GM12873 (cell line): Measurements from ENCODE around the gene UBE2G2.

ENCODE experiments used
- TF ChIP-seq, protein P1 (sequence below): IDR thresholded peaks from 2 replicates; pipeline ENCODE4 v1.5.1; 2012; ENCODE audit warnings: low read depth, mild to moderate bottlenecking, moderate library complexity, low read length, control low read depth; ENCODE audit not compliant: insufficient read depth; ENCODE audit errors: missing control alignments

Gene UBE2G2

GRCh38 chr21:44748621-44749020 is 53.0 kb downstream of the UBE2G2 start:
- TF ChIP-seq, protein P1, sequence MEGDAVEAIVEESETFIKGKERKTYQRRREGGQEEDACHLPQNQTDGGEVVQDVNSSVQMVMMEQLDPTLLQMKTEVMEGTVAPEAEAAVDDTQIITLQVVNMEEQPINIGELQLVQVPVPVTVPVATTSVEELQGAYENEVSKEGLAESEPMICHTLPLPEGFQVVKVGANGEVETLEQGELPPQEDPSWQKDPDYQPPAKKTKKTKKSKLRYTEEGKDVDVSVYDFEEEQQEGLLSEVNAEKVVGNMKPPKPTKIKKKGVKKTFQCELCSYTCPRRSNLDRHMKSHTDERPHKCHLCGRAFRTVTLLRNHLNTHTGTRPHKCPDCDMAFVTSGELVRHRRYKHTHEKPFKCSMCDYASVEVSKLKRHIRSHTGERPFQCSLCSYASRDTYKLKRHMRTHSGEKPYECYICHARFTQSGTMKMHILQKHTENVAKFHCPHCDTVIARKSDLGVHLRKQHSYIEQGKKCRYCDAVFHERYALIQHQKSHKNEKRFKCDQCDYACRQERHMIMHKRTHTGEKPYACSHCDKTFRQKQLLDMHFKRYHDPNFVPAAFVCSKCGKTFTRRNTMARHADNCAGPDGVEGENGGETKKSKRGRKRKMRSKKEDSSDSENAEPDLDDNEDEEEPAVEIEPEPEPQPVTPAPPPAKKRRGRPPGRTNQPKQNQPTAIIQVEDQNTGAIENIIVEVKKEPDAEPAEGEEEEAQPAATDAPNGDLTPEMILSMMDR = no peak

DNA sequence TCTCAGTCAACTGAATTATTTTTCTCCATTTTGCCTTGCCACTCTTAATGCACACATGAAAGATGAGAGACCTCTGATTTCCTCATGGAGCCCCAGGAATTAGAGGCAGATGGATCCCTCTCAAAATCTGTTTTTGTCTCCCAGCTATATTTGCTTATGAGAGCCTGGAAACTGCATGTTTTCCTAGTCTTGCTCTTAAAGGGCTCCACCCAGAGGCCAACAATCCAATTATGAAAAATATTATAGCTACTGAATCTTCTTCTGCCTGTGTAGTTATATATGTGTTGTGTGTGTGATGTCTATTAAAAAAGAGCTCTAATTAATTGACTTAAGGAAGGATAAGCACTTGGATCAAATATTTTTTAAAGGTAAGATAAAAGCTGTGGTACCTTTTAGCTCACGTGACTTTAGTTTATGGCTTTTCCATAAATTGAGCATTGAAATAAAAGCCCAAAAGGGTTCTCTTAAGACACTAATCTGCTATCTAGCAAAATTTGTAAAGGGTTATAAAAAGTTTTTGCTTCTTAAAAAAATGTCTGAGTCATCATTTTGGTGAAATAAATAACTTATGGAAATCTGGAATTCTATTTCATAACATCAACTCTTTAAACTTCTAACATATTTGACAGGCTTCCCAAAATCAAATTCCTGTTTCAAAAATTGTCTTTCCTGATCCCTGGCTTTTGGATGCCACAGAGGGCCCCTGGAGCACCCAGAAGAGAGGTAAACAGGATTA is 59.0 kb downstream of the UBE2G2 start:
- TF ChIP-seq, protein P1 = no peak

DNA sequence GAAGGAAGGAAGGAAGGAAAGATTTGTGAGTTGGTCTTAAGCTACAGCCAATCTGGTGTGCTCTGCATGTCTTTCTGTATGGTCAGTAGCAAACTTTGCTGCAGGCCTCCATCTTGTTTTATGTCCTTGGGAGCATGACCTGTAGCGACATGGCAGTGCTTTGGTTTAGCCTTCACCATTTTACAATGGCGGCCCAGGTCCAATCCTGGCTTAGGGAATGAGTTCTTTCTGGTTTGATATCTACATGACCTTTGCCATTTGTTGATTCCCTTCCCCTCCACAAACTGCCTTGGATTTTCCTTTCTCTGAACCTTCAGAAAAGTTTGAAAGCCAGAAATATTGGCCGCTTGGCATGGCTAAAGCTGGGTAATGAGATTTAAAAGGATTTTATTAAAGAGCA is 59.7 kb downstream of the UBE2G2 start:
- TF ChIP-seq, protein P1 = no peak

GRCh38 chr21:44740742-44741141 is 60.9 kb downstream of the UBE2G2 start:
- TF ChIP-seq, protein P1 = no peak

DNA sequence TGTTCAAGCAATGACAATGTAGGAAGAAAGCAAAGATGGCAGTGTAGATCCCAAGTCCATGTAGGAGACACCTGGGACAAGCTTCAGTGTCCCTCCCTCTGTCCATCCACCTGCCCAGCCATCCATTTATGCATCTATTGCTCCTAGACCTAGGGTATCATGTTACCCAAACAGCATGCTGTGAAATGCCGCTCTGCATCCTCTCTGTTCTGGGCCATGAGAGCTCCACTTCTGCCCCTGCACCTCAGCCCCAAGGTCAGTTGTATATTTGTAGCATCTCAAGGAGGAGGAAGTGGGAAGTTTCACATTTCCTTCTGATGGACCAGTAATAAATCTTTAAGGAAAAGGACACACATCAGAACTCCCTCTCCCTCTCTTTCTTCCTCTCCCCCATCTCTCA is 62.3 kb downstream of the UBE2G2 start:
- TF ChIP-seq, protein P1 = no peak

DNA sequence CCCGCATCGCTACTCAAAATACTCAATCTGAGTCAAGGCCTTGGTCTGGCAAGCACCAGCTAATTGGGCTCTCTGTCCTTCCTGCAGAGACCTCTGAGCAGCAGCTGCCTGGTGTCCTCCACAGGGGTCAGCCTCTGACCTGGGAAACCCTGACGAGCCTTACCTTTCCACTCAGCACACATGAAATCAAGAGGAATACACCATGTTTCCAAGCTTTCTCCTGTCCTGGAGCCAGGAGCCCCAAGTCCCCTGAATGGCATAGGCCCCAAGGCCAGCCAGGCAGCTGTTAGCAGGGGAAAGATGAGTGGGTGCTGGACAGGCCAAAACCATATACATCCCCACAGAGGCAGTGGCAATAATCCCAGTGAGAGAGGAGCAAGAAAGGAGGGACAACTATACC is 63.0 kb downstream of the UBE2G2 start:
- TF ChIP-seq, protein P1 = no peak

DNA sequence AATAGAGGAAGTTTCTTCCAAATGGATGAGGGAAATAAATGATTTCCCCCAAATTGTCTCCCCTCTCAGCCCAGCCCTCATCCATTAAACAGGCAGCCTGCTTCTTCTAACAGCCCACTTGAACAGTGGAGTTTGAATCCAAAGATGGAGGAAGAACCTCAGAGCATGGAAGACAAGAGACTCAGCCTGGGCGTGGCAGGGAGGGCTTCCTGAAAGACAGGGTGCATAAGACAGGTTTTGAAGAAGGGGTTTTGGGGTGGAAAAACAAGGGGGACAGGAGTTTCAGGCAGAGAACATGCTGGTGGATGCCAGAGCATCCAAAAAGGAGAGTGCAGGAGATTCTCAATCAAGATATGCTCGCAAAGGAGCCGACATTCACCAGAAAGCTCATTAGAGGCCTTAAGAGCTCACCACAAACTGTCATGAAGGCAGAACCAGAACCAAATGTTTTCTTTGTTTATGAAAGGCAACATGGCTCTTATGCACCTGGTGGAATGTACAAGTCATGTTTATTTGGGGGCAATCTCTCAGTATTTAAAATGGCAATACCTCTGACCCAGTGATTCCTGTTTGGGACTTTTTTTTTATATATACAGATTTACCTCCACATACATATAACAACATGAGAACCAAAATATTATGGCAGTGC is 63.8 kb downstream of the UBE2G2 start:
- TF ChIP-seq, protein P1 = no peak
